ENCODE results near the gene KCNG2. TPM values are rescaled to one million over a fixed set of nuclear protein-coding genes. Genes with fewer than 3 reads are reported as not detected.

The KCNG2 gene
- polyA plus RNA-seq, 1 experiment = 0.38 TPM

- Histone ChIP-seq H3K27ac (ENCODE audit: low read depth, low read length) (no peak overlapping the region), H3K27me3 (ENCODE audit: control insufficient read depth, insufficient read depth, low read length) (no peaks in the 10 kb centered on the region), H3K4me3 (ENCODE audit: low read depth, low read length) (no peak overlapping the region), H3K9me3 (ENCODE audit: control insufficient read depth, insufficient read depth, low read length) (peaks cover 11% of the 10 kb centered on the region; the same call in 1 of the 2 replicates)
- TF ChIP-seq CTCF (IDR thresholded peaks at IDR 0.05; ENCODE audit: low read depth, low read length) = no peak
- ChIA-PET CTCF (no interaction called here), POLR2A (no interaction called here)
- no peak for DNase-seq (ENCODE audit: low read depth, low spot score)
These were observed 44.3 kb upstream of the KCNG2 start for GRCh38 chr18:79753391-79753851.

GRCh38 chr18:79754022-79754761, 43.5 kb upstream of the KCNG2 start:
- TF ChIP-seq CTCF (IDR thresholded peaks at IDR 0.05; ENCODE audit: low read depth, low read length) = no peak
- Histone ChIP-seq H3K4me3 (ENCODE audit: low read depth, low read length) (no peak overlapping the region), H3K9me3 (ENCODE audit: control insufficient read depth, insufficient read depth, low read length) (peaks cover 7% of the 10 kb centered on the region; the same call in 1 of the 2 replicates), H3K27ac (ENCODE audit: low read depth, low read length) (no peak overlapping the region), H3K27me3 (ENCODE audit: control insufficient read depth, insufficient read depth, low read length) (no peaks in the 10 kb centered on the region)
- DNase-seq (ENCODE audit: low read depth, low spot score) = no peak
- POLR2A ChIA-PET = no interaction called here
- CTCF ChIA-PET = no interaction called here

- no peak for TF ChIP-seq CTCF (IDR thresholded peaks at IDR 0.05; ENCODE audit: low read depth, low read length)
- Histone ChIP-seq H3K9me3 (ENCODE audit: control insufficient read depth, insufficient read depth, low read length) (peaks cover 7% of the 10 kb centered on the region; the same call in 1 of the 2 replicates), H3K27me3 (ENCODE audit: control insufficient read depth, insufficient read depth, low read length) (no peaks in the 10 kb centered on the region), H3K27ac (ENCODE audit: low read depth, low read length) (no peak overlapping the region), H3K4me3 (ENCODE audit: low read depth, low read length) (no peak overlapping the region)
- no peak for DNase-seq (ENCODE audit: low read depth, low spot score)
- ChIA-PET POLR2A (no interaction called here), CTCF (no interaction called here)
These were observed 42.8 kb upstream of the KCNG2 start for GRCh38 chr18:79754831-79755351.

GRCh38 chr18:79755496-79756142, 42.1 kb upstream of the KCNG2 start:
- POLR2A ChIA-PET = no interaction called here
- Histone ChIP-seq H3K27ac (ENCODE audit: low read depth, low read length) (no peak overlapping the region), H3K9me3 (ENCODE audit: control insufficient read depth, insufficient read depth, low read length) (peaks cover 7% of the 10 kb centered on the region; the same call in 1 of the 2 replicates), H3K4me3 (ENCODE audit: low read depth, low read length) (no peak overlapping the region), H3K27me3 (ENCODE audit: control insufficient read depth, insufficient read depth, low read length) (no peaks in the 10 kb centered on the region)
- no peak for TF ChIP-seq CTCF (IDR thresholded peaks at IDR 0.05; ENCODE audit: low read depth, low read length)
- CTCF ChIA-PET = no interaction called here
- no peak for DNase-seq (ENCODE audit: low read depth, low spot score)

GRCh38 chr18:79756143-79756500, 41.6 kb upstream of the KCNG2 start:
- Histone ChIP-seq H3K4me3 (ENCODE audit: low read depth, low read length) (no peak overlapping the region), H3K9me3 (ENCODE audit: control insufficient read depth, insufficient read depth, low read length) (peaks cover 7% of the 10 kb centered on the region; the same call in 1 of the 2 replicates), H3K27me3 (ENCODE audit: control insufficient read depth, insufficient read depth, low read length) (no peaks in the 10 kb centered on the region), H3K27ac (ENCODE audit: low read depth, low read length) (no peak overlapping the region)
- ChIA-PET CTCF (no interaction called here), POLR2A (no interaction called here)
- TF ChIP-seq CTCF (IDR thresholded peaks at IDR 0.05; ENCODE audit: low read depth, low read length) = no peak
- no peak for DNase-seq (ENCODE audit: low read depth, low spot score)

Data from AG04450 (cell line).